ENCODE measurements around the gene PTK6. TPM values are rescaled to one million over a fixed set of nuclear protein-coding genes. Genes with fewer than 3 reads are reported as not detected.

The PTK6 gene
- total and polyA plus RNA-seq, 2 of the 13 experiments (the other 11 are each of a cell fraction or from before 2014, with no cell fraction given) = 0.08 TPM; not detected in 1

DNA sequence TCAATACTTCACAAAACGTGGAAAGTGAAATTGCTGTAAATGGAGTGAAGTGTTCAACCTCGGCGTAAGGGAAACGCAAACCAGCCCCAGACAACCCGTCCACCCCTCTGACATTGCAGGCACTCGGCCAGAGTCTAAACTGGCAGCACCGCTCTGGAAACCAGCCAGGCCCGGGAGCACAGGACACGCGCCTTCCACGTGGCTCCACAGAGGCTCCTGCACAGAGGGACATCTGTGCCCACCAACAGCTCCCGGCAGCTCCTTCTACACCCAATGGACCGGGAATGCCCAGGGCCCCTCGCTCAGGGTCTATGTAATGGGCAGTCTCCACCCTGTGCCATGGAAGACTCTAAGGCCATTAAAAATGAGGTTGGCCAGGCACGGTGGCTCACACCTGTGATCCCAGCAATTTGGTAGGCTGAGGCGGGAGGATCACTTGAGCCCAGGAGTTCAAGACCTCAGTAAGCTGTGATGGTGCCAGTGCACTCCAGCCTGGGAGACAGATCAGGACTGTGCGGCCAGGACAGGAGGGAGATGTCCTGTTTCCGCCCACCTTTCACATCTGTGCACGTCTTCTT is 40.2 kb upstream of the PTK6 start:
- peaks cover 72% of the 10 kb centered on the region for H3K4me1 ChIP-seq (ENCODE audit: insufficient read depth, low read length)
- H3K9ac ChIP-seq (ENCODE audit: insufficient read depth, low read depth, low read length) = no peak overlapping the region
- no peaks in the 10 kb centered on the region for H4K20me1 ChIP-seq (ENCODE audit: insufficient read depth, low read length)
- ChIA-PET POLR2A (no interaction called here), CTCF (ENCODE audit: low intra/inter-chr PET ratio, low total read pairs) (interaction anchor here (4.5 kb wide), 1 partner anchor 39 kb away, joined by 29 read pairs; the partner anchor contains the start of gene PTK6)
- in situ Hi-C loops (cut with HindIII; ENCODE audit: extremely low pct_ligation_motif_present, low pct_unique_long_range_greater_than_20kb) = loop anchor here (5.0 kb wide), 1 partner anchor 40 kb away; the partner anchor contains the start of gene PTK6
- intact Hi-C loops (cut with micrococcal nuclease; ENCODE audit: unreplicated experiment) = no loop called here
- BruUV-seq (replicated peaks) = no TSS peak
- peak overlapping the region; percentile 27 for H3K4me2 ChIP-seq (ENCODE audit: low read depth, low read length)
- no peaks in the 10 kb centered on the region for H3K9me3 ChIP-seq (ENCODE audit: low read length)
- no peaks in the 10 kb centered on the region for H3K79me2 ChIP-seq (ENCODE audit: insufficient read depth, low read length)
- ATAC-seq = no peak
- H3K4me3 ChIP-seq (replicated peaks in 1 of 3; ENCODE audit: insufficient read depth in 1 of 3, low read depth in 2 of 3, low read length in 3 of 3) = peak overlapping the region in 1 of 3 experiments; percentile 26; a peak in 1 of 6 replicates
- DNase-seq (ENCODE audit: low spot score) = no peak
- WGBS (ENCODE audit: low lambda C conversion rate) = 49% methylated on average over 14 of the region's 19 CpGs
- H3K27me3 ChIP-seq (ENCODE audit: control insufficient read depth in 1 of 2, insufficient read depth in 2 of 2, low read length in 2 of 2) = peaks cover 6 to 40% of the 10 kb centered on the region in 2 experiments; a peak in 3 of 5 replicates
- H3K36me3 ChIP-seq (replicated peaks in 1 of 2; ENCODE audit: control insufficient read depth in 1 of 2, insufficient read depth in 2 of 2, low read length in 2 of 2) = no peaks in the 10 kb centered on the region
- H2AFZ ChIP-seq (ENCODE audit: low read length) = no peak overlapping the region
- no peak overlapping the region for H3K27ac ChIP-seq (ENCODE audit: extremely low read length, insufficient read depth, low read length)
- no peak for FAIRE-seq
- TF ChIP-seq TBP (CRISPR knock-in tag; IDR thresholded peaks at IDR 0.05) (no peak), JUNB (CRISPR knock-in tag; IDR thresholded peaks at IDR 0.05; ENCODE audit: borderline replicate concordance) (no peak), HDAC6 (IDR thresholded peaks at IDR 0.05; ENCODE audit: low read depth, low read length) (no peak), PLRG1 (conservative IDR thresholded peaks at IDR 0.05) (no peak), ZNF329 (CRISPR knock-in tag; IDR thresholded peaks at IDR 0.05; ENCODE audit: low read depth) (no peak), EHMT2 (IDR thresholded peaks at IDR 0.05; ENCODE audit: borderline replicate concordance, low read depth, low read length) (no peak), NPAS2 (CRISPR knock-in tag; IDR thresholded peaks at IDR 0.05; ENCODE audit: borderline replicate concordance) (no peak), MIER3 (CRISPR knock-in tag; IDR thresholded peaks at IDR 0.05; ENCODE audit: borderline replicate concordance) (peak; percentile 67), SIX4 (CRISPR knock-in tag; IDR thresholded peaks at IDR 0.05) (no peak), ZNF556 (CRISPR knock-in tag; IDR thresholded peaks at IDR 0.05; ENCODE audit: borderline replicate concordance) (no peak), ZNF549 (CRISPR knock-in tag; IDR thresholded peaks at IDR 0.05) (no peak; the same call in 1 of the 2 replicates), NR3C1 (CRISPR knock-in tag; IDR thresholded peaks at IDR 0.05) (no peak), ZNF44 (CRISPR knock-in tag; IDR thresholded peaks at IDR 0.05) (no peak), CBX1 (IDR thresholded peaks at IDR 0.05; ENCODE audit: low read depth) (no peak), POLR2G (IDR thresholded peaks at IDR 0.05; ENCODE audit: low read depth, low read length) (no peak), ZNF629 (CRISPR knock-in tag; conservative IDR thresholded peaks at IDR 0.05) (0 out of 2 replicates have a peak, but pooled peaks have one; percentile 7)
- TF ChIP-seq, protein P1, sequence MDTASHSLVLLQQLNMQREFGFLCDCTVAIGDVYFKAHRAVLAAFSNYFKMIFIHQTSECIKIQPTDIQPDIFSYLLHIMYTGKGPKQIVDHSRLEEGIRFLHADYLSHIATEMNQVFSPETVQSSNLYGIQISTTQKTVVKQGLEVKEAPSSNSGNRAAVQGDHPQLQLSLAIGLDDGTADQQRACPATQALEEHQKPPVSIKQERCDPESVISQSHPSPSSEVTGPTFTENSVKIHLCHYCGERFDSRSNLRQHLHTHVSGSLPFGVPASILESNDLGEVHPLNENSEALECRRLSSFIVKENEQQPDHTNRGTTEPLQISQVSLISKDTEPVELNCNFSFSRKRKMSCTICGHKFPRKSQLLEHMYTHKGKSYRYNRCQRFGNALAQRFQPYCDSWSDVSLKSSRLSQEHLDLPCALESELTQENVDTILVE (CRISPR knock-in tag; IDR thresholded peaks at IDR 0.05) = no peak
- TF ChIP-seq, protein P2, sequence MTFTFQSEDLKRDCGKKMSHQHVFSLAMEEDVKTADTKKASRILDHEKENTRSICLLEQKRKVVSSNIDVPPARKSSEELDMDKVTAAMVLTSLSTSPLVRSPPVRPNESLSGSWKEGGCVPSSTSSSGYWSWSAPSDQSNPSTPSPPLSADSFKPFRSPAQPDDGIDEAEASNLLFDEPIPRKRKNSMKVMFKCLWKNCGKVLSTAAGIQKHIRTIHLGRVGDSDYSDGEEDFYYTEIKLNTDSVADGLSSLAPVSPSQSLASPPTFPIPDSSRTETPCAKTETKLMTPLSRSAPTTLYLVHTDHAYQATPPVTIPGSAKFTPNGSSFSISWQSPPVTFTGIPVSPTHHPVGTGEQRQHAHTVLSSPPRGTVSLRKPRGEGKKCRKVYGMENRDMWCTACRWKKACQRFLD (CRISPR knock-in tag; IDR thresholded peaks at IDR 0.05; ENCODE audit: borderline replicate concordance) = 0 out of 2 replicates have a peak, but pooled peaks have one; percentile 36
- TF ChIP-seq, protein P3, sequence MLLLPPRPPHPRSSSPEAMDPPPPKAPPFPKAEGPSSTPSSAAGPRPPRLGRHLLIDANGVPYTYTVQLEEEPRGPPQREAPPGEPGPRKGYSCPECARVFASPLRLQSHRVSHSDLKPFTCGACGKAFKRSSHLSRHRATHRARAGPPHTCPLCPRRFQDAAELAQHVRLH (CRISPR knock-in tag; IDR thresholded peaks at IDR 0.05; ENCODE audit: borderline replicate concordance, low read depth) = peak; percentile 41; the same call in 1 of the 2 replicates
- TF ChIP-seq, protein P4, sequence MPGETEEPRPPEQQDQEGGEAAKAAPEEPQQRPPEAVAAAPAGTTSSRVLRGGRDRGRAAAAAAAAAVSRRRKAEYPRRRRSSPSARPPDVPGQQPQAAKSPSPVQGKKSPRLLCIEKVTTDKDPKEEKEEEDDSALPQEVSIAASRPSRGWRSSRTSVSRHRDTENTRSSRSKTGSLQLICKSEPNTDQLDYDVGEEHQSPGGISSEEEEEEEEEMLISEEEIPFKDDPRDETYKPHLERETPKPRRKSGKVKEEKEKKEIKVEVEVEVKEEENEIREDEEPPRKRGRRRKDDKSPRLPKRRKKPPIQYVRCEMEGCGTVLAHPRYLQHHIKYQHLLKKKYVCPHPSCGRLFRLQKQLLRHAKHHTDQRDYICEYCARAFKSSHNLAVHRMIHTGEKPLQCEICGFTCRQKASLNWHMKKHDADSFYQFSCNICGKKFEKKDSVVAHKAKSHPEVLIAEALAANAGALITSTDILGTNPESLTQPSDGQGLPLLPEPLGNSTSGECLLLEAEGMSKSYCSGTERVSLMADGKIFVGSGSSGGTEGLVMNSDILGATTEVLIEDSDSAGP (CRISPR knock-in tag; IDR thresholded peaks at IDR 0.05; ENCODE audit: borderline replicate concordance) = no peak

Data from HepG2 (cell line).